MM.1S (cell line): ENCODE results near the gene FAM72B.
"Not testable (repeated sequence)": the region's sequence is repeated elsewhere in the genome, so short reads cannot be mapped to it uniquely, and the experiment has no call there.

Experiments
- EZH2 ChIP-seq: fragments of 300-600 bp; sonication (generic); optimal IDR thresholded peaks from 2 replicates; pipeline ENCODE3; 2017; ENCODE audit warnings: low read depth, mild to moderate bottlenecking, antibody characterized with exemption, low read length, mixed read lengths
- EZH2phosphoT487 ChIP-seq: fragments of 300-600 bp; sonication (generic); IDR thresholded peaks from 2 replicates; pipeline ENCODE4 v1.6.1; 2018; ENCODE audit warnings: antibody characterized with exemption, low read length
- TF ChIP-seq, protein P1 (sequence below): fragments of 300-600 bp; sonication (generic); IDR thresholded peaks from 2 replicates; pipeline ENCODE4 v1.5.1; 2016; ENCODE audit warnings: antibody characterized with exemption, low read length, mixed read lengths

GRCh38 chr1:121178197-121178596 is 5.9 kb downstream of the FAM72B start:
- TF ChIP-seq, protein P1, sequence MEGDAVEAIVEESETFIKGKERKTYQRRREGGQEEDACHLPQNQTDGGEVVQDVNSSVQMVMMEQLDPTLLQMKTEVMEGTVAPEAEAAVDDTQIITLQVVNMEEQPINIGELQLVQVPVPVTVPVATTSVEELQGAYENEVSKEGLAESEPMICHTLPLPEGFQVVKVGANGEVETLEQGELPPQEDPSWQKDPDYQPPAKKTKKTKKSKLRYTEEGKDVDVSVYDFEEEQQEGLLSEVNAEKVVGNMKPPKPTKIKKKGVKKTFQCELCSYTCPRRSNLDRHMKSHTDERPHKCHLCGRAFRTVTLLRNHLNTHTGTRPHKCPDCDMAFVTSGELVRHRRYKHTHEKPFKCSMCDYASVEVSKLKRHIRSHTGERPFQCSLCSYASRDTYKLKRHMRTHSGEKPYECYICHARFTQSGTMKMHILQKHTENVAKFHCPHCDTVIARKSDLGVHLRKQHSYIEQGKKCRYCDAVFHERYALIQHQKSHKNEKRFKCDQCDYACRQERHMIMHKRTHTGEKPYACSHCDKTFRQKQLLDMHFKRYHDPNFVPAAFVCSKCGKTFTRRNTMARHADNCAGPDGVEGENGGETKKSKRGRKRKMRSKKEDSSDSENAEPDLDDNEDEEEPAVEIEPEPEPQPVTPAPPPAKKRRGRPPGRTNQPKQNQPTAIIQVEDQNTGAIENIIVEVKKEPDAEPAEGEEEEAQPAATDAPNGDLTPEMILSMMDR, result not testable (repeated sequence)
- TF ChIP-seq EZH2, EZH2phosphoT487: not testable (repeated sequence)
